ENCODE measurements around the gene MPO.

DNA sequence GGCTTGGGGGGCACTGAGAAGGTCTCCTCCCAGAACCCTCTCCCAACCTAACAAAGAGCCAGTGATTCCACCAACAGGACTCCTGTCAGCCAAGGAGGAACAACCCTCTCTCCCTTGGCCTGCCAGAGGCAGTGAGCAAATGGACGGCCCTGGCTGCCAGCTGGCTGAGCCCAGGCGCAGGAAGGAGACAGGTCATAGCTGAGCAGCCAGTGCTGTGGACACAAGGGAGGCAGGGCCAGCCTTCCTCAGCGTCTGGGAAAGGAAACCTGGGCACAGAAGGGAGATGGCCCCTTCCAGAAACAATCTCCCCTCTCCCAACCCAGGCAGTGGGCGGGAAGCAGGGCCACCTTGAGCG lies 2.1 kb downstream of the MPO start:
- TF ChIP-seq, protein P1, sequence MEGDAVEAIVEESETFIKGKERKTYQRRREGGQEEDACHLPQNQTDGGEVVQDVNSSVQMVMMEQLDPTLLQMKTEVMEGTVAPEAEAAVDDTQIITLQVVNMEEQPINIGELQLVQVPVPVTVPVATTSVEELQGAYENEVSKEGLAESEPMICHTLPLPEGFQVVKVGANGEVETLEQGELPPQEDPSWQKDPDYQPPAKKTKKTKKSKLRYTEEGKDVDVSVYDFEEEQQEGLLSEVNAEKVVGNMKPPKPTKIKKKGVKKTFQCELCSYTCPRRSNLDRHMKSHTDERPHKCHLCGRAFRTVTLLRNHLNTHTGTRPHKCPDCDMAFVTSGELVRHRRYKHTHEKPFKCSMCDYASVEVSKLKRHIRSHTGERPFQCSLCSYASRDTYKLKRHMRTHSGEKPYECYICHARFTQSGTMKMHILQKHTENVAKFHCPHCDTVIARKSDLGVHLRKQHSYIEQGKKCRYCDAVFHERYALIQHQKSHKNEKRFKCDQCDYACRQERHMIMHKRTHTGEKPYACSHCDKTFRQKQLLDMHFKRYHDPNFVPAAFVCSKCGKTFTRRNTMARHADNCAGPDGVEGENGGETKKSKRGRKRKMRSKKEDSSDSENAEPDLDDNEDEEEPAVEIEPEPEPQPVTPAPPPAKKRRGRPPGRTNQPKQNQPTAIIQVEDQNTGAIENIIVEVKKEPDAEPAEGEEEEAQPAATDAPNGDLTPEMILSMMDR (conservative IDR thresholded peaks at IDR 0.05; ENCODE audit: low read length), result no peak
- TF ChIP-seq EZH2phosphoT487 (IDR thresholded peaks at IDR 0.05; ENCODE audit: borderline replicate concordance, low read depth, low read length), result no peak
